Choroid plexus epithelial cell (primary cell): ENCODE measurements around the gene PKP4.

ENCODE experiments used
- DNase-seq: peaks from one replicate; pipeline ENCODE4 v3.0.0-alpha.2; 2010; ENCODE audit warnings: low read depth
- H3K4me3 ChIP-seq: 2 replicates; pipeline ENCODE4 v1.5.1; 2011; ENCODE audit warnings: low read depth, mild to moderate bottlenecking, control low read depth, low read length, moderate library complexity
- TF ChIP-seq, protein P1 (sequence below): conservative IDR thresholded peaks from 2 replicates; pipeline ENCODE4 v1.5.1; 2011; ENCODE audit warnings: low read depth, mild to moderate bottlenecking, control low read depth, inconsistent platforms, low read length, moderate library complexity

PKP4 gene

DNA sequence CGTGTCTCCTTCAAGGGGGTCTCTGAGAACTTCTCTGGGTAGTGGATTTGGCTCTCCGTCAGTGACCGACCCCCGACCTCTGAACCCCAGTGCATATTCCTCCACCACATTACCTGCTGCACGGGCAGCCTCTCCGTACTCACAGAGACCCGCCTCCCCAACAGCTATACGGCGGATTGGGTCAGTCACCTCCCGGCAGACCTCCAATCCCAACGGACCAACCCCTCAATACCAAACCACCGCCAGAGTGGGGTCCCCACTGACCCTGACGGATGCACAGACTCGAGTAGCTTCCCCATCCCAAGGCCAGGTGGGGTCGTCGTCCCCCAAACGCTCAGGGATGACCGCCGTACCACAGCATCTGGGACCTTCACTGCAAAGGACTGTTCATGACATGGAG, 168.2 kb downstream of the PKP4 start:
- H3K4me3 ChIP-seq: no peak overlapping the region
- DNase-seq: no peak
- TF ChIP-seq, protein P1, sequence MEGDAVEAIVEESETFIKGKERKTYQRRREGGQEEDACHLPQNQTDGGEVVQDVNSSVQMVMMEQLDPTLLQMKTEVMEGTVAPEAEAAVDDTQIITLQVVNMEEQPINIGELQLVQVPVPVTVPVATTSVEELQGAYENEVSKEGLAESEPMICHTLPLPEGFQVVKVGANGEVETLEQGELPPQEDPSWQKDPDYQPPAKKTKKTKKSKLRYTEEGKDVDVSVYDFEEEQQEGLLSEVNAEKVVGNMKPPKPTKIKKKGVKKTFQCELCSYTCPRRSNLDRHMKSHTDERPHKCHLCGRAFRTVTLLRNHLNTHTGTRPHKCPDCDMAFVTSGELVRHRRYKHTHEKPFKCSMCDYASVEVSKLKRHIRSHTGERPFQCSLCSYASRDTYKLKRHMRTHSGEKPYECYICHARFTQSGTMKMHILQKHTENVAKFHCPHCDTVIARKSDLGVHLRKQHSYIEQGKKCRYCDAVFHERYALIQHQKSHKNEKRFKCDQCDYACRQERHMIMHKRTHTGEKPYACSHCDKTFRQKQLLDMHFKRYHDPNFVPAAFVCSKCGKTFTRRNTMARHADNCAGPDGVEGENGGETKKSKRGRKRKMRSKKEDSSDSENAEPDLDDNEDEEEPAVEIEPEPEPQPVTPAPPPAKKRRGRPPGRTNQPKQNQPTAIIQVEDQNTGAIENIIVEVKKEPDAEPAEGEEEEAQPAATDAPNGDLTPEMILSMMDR: no peak

DNA sequence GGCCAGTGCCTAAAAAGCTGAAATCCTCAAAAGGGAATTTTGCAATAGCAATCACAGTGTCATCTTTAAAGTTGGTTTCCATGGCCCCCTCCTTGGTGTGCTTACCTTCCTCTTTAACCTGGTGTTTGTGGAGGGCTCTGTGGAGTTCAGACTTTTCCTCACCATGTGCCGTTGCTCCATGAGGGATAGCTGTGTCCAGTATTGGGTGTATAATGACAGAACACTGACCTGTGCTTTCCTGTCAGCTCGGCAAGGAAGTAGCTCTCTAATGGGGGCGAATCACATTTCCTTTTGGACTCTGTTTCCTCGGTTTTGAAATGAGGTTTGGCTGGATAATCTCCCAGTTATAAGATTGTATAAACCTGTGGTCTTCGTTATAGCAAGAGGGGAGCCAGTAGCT, 172.4 kb downstream of the PKP4 start:
- H3K4me3 ChIP-seq: no peak overlapping the region
- TF ChIP-seq, protein P1: no peak
- no peak for DNase-seq

DNA sequence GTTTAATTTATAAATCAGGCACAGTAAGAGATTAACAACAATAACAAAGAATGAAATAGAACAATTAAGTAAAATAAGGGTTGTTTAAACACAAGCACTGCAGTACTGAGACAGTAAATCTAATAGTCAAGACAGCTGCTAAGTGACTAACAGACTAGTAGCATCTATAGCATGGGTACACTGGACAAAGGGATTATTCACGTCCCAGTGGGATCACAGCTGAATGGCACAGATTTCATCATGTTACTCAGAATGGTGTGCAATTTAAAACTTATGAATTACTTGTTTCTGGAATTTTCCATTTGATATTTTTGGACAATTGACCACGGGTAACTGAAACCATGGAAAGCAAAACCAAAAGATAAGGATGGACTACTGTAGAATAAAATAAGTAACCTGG, 176.5 kb downstream of the PKP4 start:
- TF ChIP-seq, protein P1: no peak
- H3K4me3 ChIP-seq: no peak overlapping the region
- DNase-seq: no peak

DNA sequence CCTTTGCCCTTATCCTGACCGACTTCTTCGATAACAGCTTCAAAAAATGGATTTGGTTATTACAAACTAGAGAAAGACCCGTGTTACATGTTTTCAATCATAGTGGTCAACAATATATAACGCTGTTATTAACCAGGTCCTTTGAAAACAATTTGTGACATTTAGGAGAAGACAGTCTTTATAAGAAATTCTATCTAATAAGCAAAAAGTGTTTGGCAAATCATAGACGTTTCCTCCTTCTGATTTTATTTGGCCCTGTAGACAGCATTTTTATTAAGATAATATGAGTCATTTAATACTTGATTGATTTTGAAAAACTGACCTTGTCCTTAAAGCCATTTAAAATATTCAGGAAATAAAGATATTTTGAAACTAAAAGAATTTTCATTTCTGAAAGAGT, 177.9 kb downstream of the PKP4 start:
- no peak overlapping the region for H3K4me3 ChIP-seq
- no peak for DNase-seq
- TF ChIP-seq, protein P1: no peak

DNA sequence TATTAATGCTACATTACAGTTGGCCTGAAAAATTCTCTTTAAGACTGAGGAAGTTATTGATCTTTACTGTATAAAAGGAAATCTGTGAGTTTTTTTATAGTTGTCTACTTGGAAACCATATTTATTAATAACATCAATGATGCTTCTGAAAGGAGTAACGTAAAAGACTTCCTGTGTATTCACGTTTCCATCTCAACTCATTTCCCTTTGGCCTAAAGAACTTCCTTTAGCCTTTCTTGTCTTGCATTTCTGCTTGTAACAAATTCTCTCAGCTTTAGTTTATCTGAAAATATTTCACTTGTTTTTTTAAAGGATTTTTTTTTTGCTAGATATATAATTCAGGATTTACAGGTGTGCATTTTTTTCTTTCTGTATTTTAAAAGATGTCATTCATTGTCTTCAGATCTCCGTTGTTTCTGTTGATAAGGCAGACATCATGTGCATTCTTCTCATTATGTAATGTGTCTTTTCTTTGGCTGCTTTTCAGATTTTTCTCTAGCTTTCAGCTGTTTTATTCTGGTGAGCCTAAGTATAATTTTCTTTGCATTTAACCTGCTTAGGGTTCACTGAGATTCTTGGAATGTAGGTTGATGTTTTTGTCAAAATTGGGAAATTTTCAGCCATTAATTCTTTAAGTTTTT, 179.3 kb downstream of the PKP4 start:
- TF ChIP-seq, protein P1: no peak
- DNase-seq: peak; percentile 7
- H3K4me3 ChIP-seq: no peak overlapping the region

DNA sequence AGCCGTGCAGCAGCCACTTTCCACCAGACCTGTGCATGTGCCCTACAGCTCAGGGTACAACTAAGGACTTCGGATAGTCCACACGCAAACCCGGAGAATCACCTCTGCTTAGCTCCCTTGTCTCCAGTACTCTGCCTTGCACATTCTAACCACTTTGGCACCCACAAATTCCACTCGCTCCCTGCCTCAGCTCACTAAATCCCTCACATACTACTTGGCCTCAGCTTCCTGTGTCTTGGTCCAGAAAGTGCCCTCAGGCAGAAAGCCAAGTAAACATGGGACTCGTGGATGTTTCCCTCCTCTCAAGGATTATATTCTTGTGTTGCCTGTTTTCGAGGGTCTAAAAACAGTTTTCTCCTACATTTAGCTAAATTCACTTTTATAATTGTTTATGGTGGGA, 180.6 kb downstream of the PKP4 start:
- H3K4me3 ChIP-seq: no peak overlapping the region
- DNase-seq: peak; percentile 42
- TF ChIP-seq, protein P1: no peak

DNA sequence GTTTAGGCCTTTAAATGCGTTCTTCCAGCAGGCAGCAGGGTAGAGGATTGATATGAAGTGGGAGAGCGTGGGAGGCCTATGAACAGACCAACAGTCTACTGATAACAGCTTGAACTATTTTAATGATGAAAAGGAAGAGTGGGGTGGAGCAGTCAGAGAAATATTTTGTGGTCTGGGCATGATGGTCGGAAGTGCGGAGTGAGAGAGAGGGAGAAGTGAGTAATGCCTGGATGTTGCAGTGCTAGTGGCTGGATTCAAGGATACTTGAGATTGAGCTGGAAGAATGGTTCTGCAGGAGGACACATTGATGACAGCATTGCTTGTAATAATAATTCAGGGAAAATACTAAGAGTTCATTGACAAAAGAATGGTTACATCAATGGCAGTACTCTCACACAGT, 187.4 kb downstream of the PKP4 start:
- peak; percentile 71 for DNase-seq
- TF ChIP-seq, protein P1: no peak
- H3K4me3 ChIP-seq: no peak overlapping the region
